Endothelial cell of umbilical vein (primary cell): Measurements from ENCODE around the gene HRH3. TPM values are rescaled to one million over a fixed set of nuclear protein-coding genes. Genes with fewer than 3 reads are reported as not detected.

Source experiments
- BruUV-seq: library from RNA; stranded (reverse); fragments of 400-500 nt; replicated peaks from 2 replicates; lab custom pipeline; 2021; lab: Mats Ljungman, UMichigan
- CTCF ChIA-PET: fragments of 300-600, 350-600 bp; sonication (Branson Sonifier 250); formaldehyde crosslinking; loops from one replicate; lab custom pipeline; 2021; ENCODE audit warnings: antibody characterized with exemption, inconsistent platforms; lab: Charles Lee
- POLR2A ChIA-PET: fragments of 300-600, 350-600 bp; sonication (Branson Sonifier 250); formaldehyde crosslinking; loops from one replicate; lab custom pipeline; 2021; ENCODE audit warnings: antibody characterized with exemption, inconsistent platforms; lab: Charles Lee
- DNase-seq: peaks from one replicate; pipeline ENCODE4 v3.0.0-alpha.2; 2011; ENCODE audit warnings: low read depth, low spot score
- FAIRE-seq: peaks from 2 replicates; lab custom pipeline; 2011; peaks lifted over from hg19 to GRCh38; lab: Jason Lieb, UNC
- H2AFZ ChIP-seq: 2 replicates; pipeline ENCODE4 v1.6.0; 2012; ENCODE audit warnings: low read depth, low read length, control low read depth, inconsistent platforms
- H3K27ac ChIP-seq: 2 replicates; pipeline ENCODE4 v1.5.1; 2011; ENCODE audit warnings: low read depth, mild to moderate bottlenecking, control low read depth, low read length, moderate library complexity; ENCODE audit not compliant: insufficient read depth
- H3K27me3 ChIP-seq, 2 experiments: 2 replicates each; pipeline versions ENCODE4 v1.6.0 to v1.6.1; 2011; ENCODE audit warnings: low read length in 2 of 2, mixed read lengths in 1 of 2; ENCODE audit not compliant: control insufficient read depth in 2 of 2, insufficient read depth in 2 of 2
- H3K36me3 ChIP-seq, 2 experiments: 2 replicates in 1 of 2; 3 replicates in 1 of 2; pipeline ENCODE4 v1.5.1; 2011; ENCODE audit warnings: low read length in 2 of 2, mild to moderate bottlenecking in 1 of 2, moderate library complexity in 1 of 2; ENCODE audit not compliant: control insufficient read depth in 2 of 2, insufficient read depth in 2 of 2; ENCODE audit errors: extremely low read depth in 1 of 2
- H3K4me1 ChIP-seq: 3 replicates; pipeline ENCODE4 v1.5.1; 2011; ENCODE audit warnings: mild to moderate bottlenecking, low read length; ENCODE audit not compliant: control insufficient read depth, insufficient read depth; ENCODE audit errors: extremely low read depth
- H3K4me2 ChIP-seq: 2 replicates; pipeline ENCODE4 v1.6.1; 2011; ENCODE audit warnings: low read length, control low read depth, mixed read lengths; ENCODE audit not compliant: insufficient read depth
- H3K4me3 ChIP-seq, 3 experiments: fragments of 200-600 bp in 1 of 3; sonication (generic), shearing (Covaris generic) in 1 of 3; replicated peaks in 1 of 3; 2 replicates each; pipeline ENCODE4 v1.5.1; 2011 to 2016; ENCODE audit warnings: control low read depth in 3 of 3, low read length in 3 of 3, mild to moderate bottlenecking in 2 of 3, inconsistent platforms in 1 of 3, low read depth in 1 of 3, moderate library complexity in 1 of 3; ENCODE audit not compliant: insufficient read depth in 1 of 3
- H3K79me2 ChIP-seq: 2 replicates; pipeline ENCODE4 v1.6.0; 2012; ENCODE audit warnings: low read length, inconsistent platforms; ENCODE audit not compliant: control insufficient read depth, insufficient read depth
- H3K9ac ChIP-seq: replicated peaks from 2 replicates; pipeline ENCODE3; 2011; ENCODE audit warnings: low read length, control low read depth; ENCODE audit not compliant: insufficient read depth; ENCODE audit errors: extremely low read depth
- H3K9me1 ChIP-seq: replicated peaks from 3 replicates; pipeline ENCODE4 v1.6.0; 2011; ENCODE audit warnings: mild to moderate bottlenecking, low read length; ENCODE audit not compliant: control insufficient read depth, insufficient read depth; ENCODE audit errors: extremely low read depth
- H3K9me3 ChIP-seq: replicated peaks from 2 replicates; pipeline ENCODE4 v1.5.1; 2012; ENCODE audit warnings: low read length, inconsistent platforms; ENCODE audit not compliant: control insufficient read depth, insufficient read depth
- H4K20me1 ChIP-seq: replicated peaks from 2 replicates; pipeline ENCODE3; 2011; ENCODE audit warnings: mild to moderate bottlenecking, low read length; ENCODE audit not compliant: control insufficient read depth, insufficient read depth; ENCODE audit errors: extremely low read depth
- EZH2 ChIP-seq: IDR thresholded peaks from 2 replicates; pipeline ENCODE4 v1.6.1; 2012; ENCODE audit warnings: borderline replicate concordance, low read depth, mild to moderate bottlenecking, moderate library complexity, low read length, inconsistent platforms; ENCODE audit not compliant: severe bottlenecking
- GATA2 ChIP-seq: IDR thresholded peaks from 2 replicates; pipeline ENCODE4 v1.7.0; 2011; ENCODE audit warnings: low read depth, mild to moderate bottlenecking, moderate library complexity, mixed read lengths, low read length; ENCODE audit not compliant: insufficient read length, insufficient read depth
- JUN ChIP-seq: IDR thresholded peaks from 2 replicates; pipeline ENCODE4 v1.6.1; 2011; ENCODE audit warnings: borderline replicate concordance, low read depth; ENCODE audit not compliant: insufficient read length, insufficient read depth
- MYC ChIP-seq: IDR thresholded peaks from one replicate; pipeline ENCODE4 v1.6.1; 2011; ENCODE audit warnings: mild to moderate bottlenecking, low read depth, low read length
- POLR2A ChIP-seq: IDR thresholded peaks from 2 replicates; pipeline ENCODE4 v1.6.1; 2012; ENCODE audit warnings: low read depth, mild to moderate bottlenecking, control low read depth, low read length
- POLR2AphosphoS5 ChIP-seq: IDR thresholded peaks from 2 replicates; pipeline ENCODE4 v1.6.1; 2012; ENCODE audit warnings: low read depth, mild to moderate bottlenecking, control low read depth, low read length, moderate library complexity; ENCODE audit not compliant: insufficient read depth
- dilution Hi-C: fragments of 300-500 bp; cut with MboI; formaldehyde crosslinking; loops from one replicate; pipeline ENCODE4 v1.15.0; 2019; ENCODE audit warnings: low sequenced_read_pairs; ENCODE audit not compliant: extremely low pct_ligation_motif_present
- intact Hi-C: fragments of 100-400 bp; cut with micrococcal nuclease; formaldehyde crosslinking; loops from one replicate; pipeline ENCODE4 v1.10.0; 2022
- polyA plus RNA-seq, 4 experiments: library from polyadenylated mRNA; depleted of rRNA in 3 of 4; stranded (reverse) in 3 of 4; unstranded in 1 of 4; fragments of >200 nt; gene quantifications; 2 replicates each; pipeline versions ENCODE4 v1.2.1 to v1.2.3, GENCODE V29; 2011 to 2012; ENCODE audit warnings: missing spikeins in 1 of 4
- total RNA-seq: library from RNA; stranded (reverse); gene quantifications from 2 replicates; pipeline ENCODE4 v1.2.3, GENCODE V29; 2021
- TF ChIP-seq, protein P1 (sequence below), 2 donors: IDR thresholded peaks; 1 replicate in 1 of 2; 2 replicates in 1 of 2; pipeline ENCODE4 v1.5.1; 2011; ENCODE audit warnings: low read length in 2 of 2, mild to moderate bottlenecking in 2 of 2, moderate library complexity in 2 of 2, control low read depth in 1 of 2, inconsistent platforms in 1 of 2, low read depth in 1 of 2; ENCODE audit not compliant: insufficient read depth in 1 of 2; ENCODE audit errors: extremely low read depth in 1 of 2
- TF ChIP-seq, protein P2 (sequence below): IDR thresholded peaks from 2 replicates; pipeline ENCODE4 v1.6.1; 2011; ENCODE audit not compliant: insufficient read depth, insufficient read length

Gene HRH3
- total and polyA plus RNA-seq, 2 donors (not counting 3 experiments of a cell fraction or from before 2014, with no cell fraction given), result not detected

DNA sequence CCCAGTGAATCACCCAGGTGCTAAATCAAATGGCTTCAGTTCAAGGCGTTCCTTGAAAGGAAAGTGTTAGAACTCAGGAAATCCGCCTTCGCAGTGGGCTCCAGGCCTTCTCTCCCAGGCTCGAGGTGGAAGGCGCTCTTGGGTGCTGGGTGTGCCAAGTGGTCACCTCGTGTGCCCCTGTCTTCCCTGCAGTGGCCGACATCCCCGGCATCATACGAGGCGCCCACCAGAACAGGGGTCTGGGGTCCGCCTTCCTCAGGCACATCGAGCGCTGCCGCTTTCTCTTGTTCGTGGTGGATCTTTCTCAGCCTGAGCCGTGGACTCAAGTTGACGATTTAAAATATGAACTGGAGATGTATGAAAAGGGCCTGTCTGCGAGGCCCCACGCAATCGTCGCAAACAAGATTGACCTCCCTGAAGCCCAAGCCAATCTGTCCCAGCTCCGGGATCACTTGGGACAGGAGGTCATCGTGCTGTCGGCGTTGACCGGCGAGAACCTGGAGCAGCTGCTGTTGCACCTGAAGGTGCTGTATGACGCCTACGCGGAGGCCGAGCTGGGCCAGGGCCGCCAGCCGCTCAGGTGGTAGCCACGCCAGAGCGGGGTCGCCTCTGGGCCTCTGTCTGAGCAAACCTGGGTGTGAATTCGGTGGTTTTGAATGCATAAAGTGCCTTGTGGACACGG is 19.4 kb downstream of the HRH3 start:
- ChIA-PET CTCF (interaction anchor here (0.8 kb wide), 1 partner anchor 56 kb away, joined by 3 read pairs; no protein-coding TSS in a partner anchor), POLR2A (no interaction called here)
- H3K9me1 ChIP-seq, result no peaks in the 10 kb centered on the region
- no peak overlapping the region for H3K27ac ChIP-seq
- H3K36me3 ChIP-seq, result peaks cover 0 to 27% of the 10 kb centered on the region in 2 experiments
- no peak overlapping the region for H2AFZ ChIP-seq
- TF ChIP-seq POLR2A, result no peak
- no peak for TF ChIP-seq EZH2
- no peak for TF ChIP-seq JUN
- no peak for TF ChIP-seq POLR2AphosphoS5
- TF ChIP-seq, protein P1, sequence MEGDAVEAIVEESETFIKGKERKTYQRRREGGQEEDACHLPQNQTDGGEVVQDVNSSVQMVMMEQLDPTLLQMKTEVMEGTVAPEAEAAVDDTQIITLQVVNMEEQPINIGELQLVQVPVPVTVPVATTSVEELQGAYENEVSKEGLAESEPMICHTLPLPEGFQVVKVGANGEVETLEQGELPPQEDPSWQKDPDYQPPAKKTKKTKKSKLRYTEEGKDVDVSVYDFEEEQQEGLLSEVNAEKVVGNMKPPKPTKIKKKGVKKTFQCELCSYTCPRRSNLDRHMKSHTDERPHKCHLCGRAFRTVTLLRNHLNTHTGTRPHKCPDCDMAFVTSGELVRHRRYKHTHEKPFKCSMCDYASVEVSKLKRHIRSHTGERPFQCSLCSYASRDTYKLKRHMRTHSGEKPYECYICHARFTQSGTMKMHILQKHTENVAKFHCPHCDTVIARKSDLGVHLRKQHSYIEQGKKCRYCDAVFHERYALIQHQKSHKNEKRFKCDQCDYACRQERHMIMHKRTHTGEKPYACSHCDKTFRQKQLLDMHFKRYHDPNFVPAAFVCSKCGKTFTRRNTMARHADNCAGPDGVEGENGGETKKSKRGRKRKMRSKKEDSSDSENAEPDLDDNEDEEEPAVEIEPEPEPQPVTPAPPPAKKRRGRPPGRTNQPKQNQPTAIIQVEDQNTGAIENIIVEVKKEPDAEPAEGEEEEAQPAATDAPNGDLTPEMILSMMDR (IDR thresholded peaks at IDR 0.05; ENCODE audit: extremely low read depth in 1 of 2, insufficient read depth in 1 of 2, low read depth in 1 of 2, low read length in 2 of 2), result no peak
- TF ChIP-seq, protein P2, sequence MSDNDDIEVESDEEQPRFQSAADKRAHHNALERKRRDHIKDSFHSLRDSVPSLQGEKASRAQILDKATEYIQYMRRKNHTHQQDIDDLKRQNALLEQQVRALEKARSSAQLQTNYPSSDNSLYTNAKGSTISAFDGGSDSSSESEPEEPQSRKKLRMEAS, result no peak
- TF ChIP-seq GATA2, result no peak
- TF ChIP-seq MYC, result no peak
- intact Hi-C loops, result loop anchor here (5.0 kb wide), 1 partner anchor 87 kb away; no protein-coding TSS in a partner anchor
- dilution Hi-C loops, result no loop called here
- FAIRE-seq (no peak), DNase-seq (no peak)
- H3K4me3 ChIP-seq, result no peak overlapping the region
- peaks cover 9% of the 10 kb centered on the region for H3K4me1 ChIP-seq
- no TSS peak for BruUV-seq
- no peaks in the 10 kb centered on the region for H4K20me1 ChIP-seq
- H3K9me3 ChIP-seq, result no peaks in the 10 kb centered on the region
- no peaks in the 10 kb centered on the region for H3K79me2 ChIP-seq
- no peak overlapping the region for H3K4me2 ChIP-seq
- no peak overlapping the region for H3K9ac ChIP-seq
- no peaks in the 10 kb centered on the region for H3K27me3 ChIP-seq
